IPS-11a (cell line): ENCODE results near the gene ELK3.

Source experiments
- H3K4me3 ChIP-seq: one replicate; pipeline ENCODE4 v1.5.1; 2013; ENCODE audit warnings: low read depth, low read length, control low read depth

ELK3 gene

GRCh38 chr12:96234591-96235483 is 40.7 kb downstream of the ELK3 start:
- H3K4me3 ChIP-seq = no peak overlapping the region

- H3K4me3 ChIP-seq = no peak overlapping the region
These were observed 41.3 kb downstream of the ELK3 start for GRCh38 chr12:96235484-96235826.

GRCh38 chr12:96236221-96236822 is 42.1 kb downstream of the ELK3 start:
- no peak overlapping the region for H3K4me3 ChIP-seq

- H3K4me3 ChIP-seq = no peak overlapping the region
These were observed 42.9 kb downstream of the ELK3 start for GRCh38 chr12:96237035-96237434.

GRCh38 chr12:96237465-96238077 is 43.4 kb downstream of the ELK3 start:
- H3K4me3 ChIP-seq = no peak overlapping the region

GRCh38 chr12:96238336-96239047 is 44.3 kb downstream of the ELK3 start:
- no peak overlapping the region for H3K4me3 ChIP-seq

GRCh38 chr12:96239711-96240635 is 45.8 kb downstream of the ELK3 start:
- no peak overlapping the region for H3K4me3 ChIP-seq

GRCh38 chr12:96240656-96241055 is 46.5 kb downstream of the ELK3 start:
- H3K4me3 ChIP-seq = no peak overlapping the region

GRCh38 chr12:96241431-96241830 is 47.3 kb downstream of the ELK3 start:
- H3K4me3 ChIP-seq = no peak overlapping the region

GRCh38 chr12:96241846-96242256 is 47.7 kb downstream of the ELK3 start:
- no peak overlapping the region for H3K4me3 ChIP-seq

- H3K4me3 ChIP-seq = no peak overlapping the region
These were observed 48.4 kb downstream of the ELK3 start for GRCh38 chr12:96242597-96242996.

GRCh38 chr12:96244826-96245225 is 50.7 kb downstream of the ELK3 start:
- H3K4me3 ChIP-seq = no peak overlapping the region

GRCh38 chr12:96246926-96247505 is 52.8 kb downstream of the ELK3 start:
- H3K4me3 ChIP-seq = no peak overlapping the region

GRCh38 chr12:96247563-96247962 is 53.4 kb downstream of the ELK3 start:
- H3K4me3 ChIP-seq = no peak overlapping the region

- H3K4me3 ChIP-seq = no peak overlapping the region
These were observed 54.2 kb downstream of the ELK3 start for GRCh38 chr12:96248136-96248931.

- H3K4me3 ChIP-seq = no peak overlapping the region
These were observed 55.3 kb downstream of the ELK3 start for GRCh38 chr12:96249196-96250118.

- no peak overlapping the region for H3K4me3 ChIP-seq
These were observed 56.0 kb downstream of the ELK3 start for GRCh38 chr12:96250119-96250685.

- H3K4me3 ChIP-seq = no peak overlapping the region
These were observed 60.9 kb downstream of the ELK3 start for GRCh38 chr12:96255077-96255476.
